Measurements from ENCODE around the gene RBM4B. TPM values are rescaled to one million over a fixed set of nuclear protein-coding genes. Genes with fewer than 3 reads are reported as not detected.
A peak's percentile ranks its signal among the peaks of the same experiment; 100 is the strongest.

The RBM4B gene
- total RNA-seq, 4 donors from 2014 or later, result 4.5 to 11.7 (median 6.5) TPM

DNA sequence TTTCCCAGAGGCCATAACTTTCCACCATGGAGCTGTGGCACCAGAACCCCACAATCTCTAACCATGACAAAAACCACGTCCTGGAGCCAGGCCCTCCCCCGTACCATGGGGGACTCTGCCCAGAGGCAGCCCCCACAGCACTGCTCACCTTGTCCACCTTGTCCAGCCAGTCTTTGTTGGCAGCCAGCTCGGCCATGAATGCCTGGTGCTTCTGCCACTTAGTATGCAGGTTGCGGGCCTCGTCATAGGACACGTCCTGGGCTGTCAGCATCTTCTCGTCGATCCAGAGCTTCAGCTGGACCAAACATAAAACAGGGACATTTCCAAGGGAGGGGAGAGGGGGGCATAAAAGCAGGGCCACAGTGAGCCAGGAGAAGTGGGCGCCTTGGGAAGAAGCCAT is 20.8 kb upstream of the RBM4B start:
- in situ Hi-C loops (cut with MboI; ENCODE audit: low sequenced_read_pairs in 4 of 4) (loop anchor here in 3 of 4 donors (10.0 to 25.0 kb wide), 2 partner anchors 136 to 286 kb away; partner anchors contain the start of gene NPAS4 (in 2 of the 3)), intact Hi-C loops (cut with DNase I; ENCODE audit: low total_unique reads) (no loop called here)
- TF ChIP-seq, protein P1, sequence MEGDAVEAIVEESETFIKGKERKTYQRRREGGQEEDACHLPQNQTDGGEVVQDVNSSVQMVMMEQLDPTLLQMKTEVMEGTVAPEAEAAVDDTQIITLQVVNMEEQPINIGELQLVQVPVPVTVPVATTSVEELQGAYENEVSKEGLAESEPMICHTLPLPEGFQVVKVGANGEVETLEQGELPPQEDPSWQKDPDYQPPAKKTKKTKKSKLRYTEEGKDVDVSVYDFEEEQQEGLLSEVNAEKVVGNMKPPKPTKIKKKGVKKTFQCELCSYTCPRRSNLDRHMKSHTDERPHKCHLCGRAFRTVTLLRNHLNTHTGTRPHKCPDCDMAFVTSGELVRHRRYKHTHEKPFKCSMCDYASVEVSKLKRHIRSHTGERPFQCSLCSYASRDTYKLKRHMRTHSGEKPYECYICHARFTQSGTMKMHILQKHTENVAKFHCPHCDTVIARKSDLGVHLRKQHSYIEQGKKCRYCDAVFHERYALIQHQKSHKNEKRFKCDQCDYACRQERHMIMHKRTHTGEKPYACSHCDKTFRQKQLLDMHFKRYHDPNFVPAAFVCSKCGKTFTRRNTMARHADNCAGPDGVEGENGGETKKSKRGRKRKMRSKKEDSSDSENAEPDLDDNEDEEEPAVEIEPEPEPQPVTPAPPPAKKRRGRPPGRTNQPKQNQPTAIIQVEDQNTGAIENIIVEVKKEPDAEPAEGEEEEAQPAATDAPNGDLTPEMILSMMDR (IDR thresholded peaks at IDR 0.05 in 4 of 5, conservative IDR thresholded peaks at IDR 0.05 in 1 of 5), result no peak
- TF ChIP-seq POLR2A (IDR thresholded peaks at IDR 0.05), result no peak
- no peak overlapping the region for H3K27ac ChIP-seq
- no peaks in the 10 kb centered on the region for H3K36me3 ChIP-seq
- peaks cover 0 to 7% of the 10 kb centered on the region in 2 donors for H3K4me1 ChIP-seq
- H3K9me3 ChIP-seq, result no peaks in the 10 kb centered on the region
- ATAC-seq (no peak), DNase-seq (no peak)
- no peaks in the 10 kb centered on the region for H3K27me3 ChIP-seq
- no peak overlapping the region for H3K4me3 ChIP-seq

GRCh38 chr11:66697988-66698387 is 20.3 kb upstream of the RBM4B start:
- in situ Hi-C loops (cut with MboI; ENCODE audit: low sequenced_read_pairs in 4 of 4), result loop anchor here in 3 of 4 donors (10.0 to 25.0 kb wide), 2 partner anchors 137 to 286 kb away; partner anchors contain the start of gene NPAS4 (in 2 of the 3)
- no peak for ATAC-seq

DNA sequence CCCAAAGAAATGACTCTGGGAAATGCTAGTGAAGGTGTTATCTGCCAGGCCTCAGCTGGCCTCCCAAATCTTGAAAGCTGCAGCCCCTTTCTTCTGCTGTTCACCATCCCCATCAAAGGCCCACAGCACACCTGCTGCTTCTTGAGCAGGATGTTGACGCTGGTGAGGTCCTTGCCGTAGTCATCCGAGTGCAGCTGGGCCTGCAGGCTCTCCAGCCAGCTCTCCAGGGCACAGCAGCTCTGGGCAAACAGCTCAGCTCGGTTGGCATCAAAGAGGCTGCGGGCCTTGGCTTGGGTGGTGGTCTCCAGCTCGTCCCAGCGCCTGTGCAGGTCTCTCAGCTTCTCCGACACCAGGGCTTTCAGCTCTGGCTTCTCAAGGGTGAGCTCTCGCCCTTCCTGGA is 18.5 kb upstream of the RBM4B start:
- no peak overlapping the region for H3K4me3 ChIP-seq
- in situ Hi-C loops (cut with MboI; ENCODE audit: low sequenced_read_pairs in 4 of 4) (loop anchor here in 3 of 4 donors (10.0 to 25.0 kb wide), 2 partner anchors 139 to 284 kb away; partner anchors contain the start of gene NPAS4 (in 2 of the 3)), intact Hi-C loops (cut with DNase I; ENCODE audit: low total_unique reads) (no loop called here)
- H3K36me3 ChIP-seq, result no peaks in the 10 kb centered on the region
- no peak overlapping the region for H3K27ac ChIP-seq
- TF ChIP-seq, protein P1 (IDR thresholded peaks at IDR 0.05 in 4 of 5, conservative IDR thresholded peaks at IDR 0.05 in 1 of 5), result no peak
- no peak for TF ChIP-seq POLR2A (IDR thresholded peaks at IDR 0.05)
- no peaks in the 10 kb centered on the region for H3K9me3 ChIP-seq
- peaks cover 0 to 7% of the 10 kb centered on the region in 2 donors for H3K4me1 ChIP-seq
- H3K27me3 ChIP-seq, result no peaks in the 10 kb centered on the region
- DNase-seq (no peak), ATAC-seq (no peak)

More at GRCh38 chr11:66697988-66698387, 20.3 kb upstream of the RBM4B start:
- Histone ChIP-seq H3K4me3 (no peak overlapping the region), H3K27ac (no peak overlapping the region), H3K9me3 (no peaks in the 10 kb centered on the region), H3K36me3 (no peaks in the 10 kb centered on the region), H3K27me3 (no peaks in the 10 kb centered on the region), H3K4me1 (peaks cover 0 to 7% of the 10 kb centered on the region in 2 donors)
- no peak for DNase-seq
- TF ChIP-seq, protein P1 (IDR thresholded peaks at IDR 0.05 in 4 of 5, conservative IDR thresholded peaks at IDR 0.05 in 1 of 5), result no peak
- TF ChIP-seq POLR2A (IDR thresholded peaks at IDR 0.05), result no peak
- intact Hi-C loops (cut with DNase I; ENCODE audit: low total_unique reads), result no loop called here

DNA sequence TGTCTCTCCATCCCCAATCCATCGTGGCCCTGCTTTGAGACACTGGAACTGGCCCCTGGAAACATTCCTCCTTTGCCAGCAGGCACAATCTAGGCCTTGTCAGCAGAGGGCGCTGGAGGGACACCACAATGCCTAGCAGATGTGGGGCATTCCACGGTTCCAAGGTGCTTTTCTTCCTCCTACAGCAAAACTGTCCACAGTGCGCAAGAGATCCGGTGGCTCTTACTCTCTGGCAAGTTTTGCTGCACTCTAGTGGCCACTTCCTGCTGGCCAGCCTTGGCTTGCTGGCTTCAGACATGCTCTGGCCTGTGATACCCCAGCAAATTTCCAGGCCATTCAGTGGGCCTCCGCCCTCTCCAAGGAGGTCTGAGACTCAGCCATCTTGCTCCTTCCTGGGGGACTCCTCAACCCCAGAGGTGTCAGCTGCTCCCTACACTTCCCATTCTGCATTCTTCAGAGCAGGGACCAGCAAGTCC is 17.1 kb upstream of the RBM4B start:
- DNase-seq, result peak; percentile 70 to 86
- ATAC-seq, result peak; percentile 89 to 93
- peaks cover 0 to 7% of the 10 kb centered on the region in 2 donors for H3K4me1 ChIP-seq
- no peaks in the 10 kb centered on the region for H3K27me3 ChIP-seq
- in situ Hi-C loops (cut with MboI; ENCODE audit: low sequenced_read_pairs in 4 of 4), result loop anchor here (5.0 to 25.0 kb wide), 3 partner anchors 138 to 282 kb away; partner anchors contain the start of gene NPAS4 (in 2 of the 4)
- no peaks in the 10 kb centered on the region for H3K36me3 ChIP-seq
- no peak overlapping the region for H3K27ac ChIP-seq
- intact Hi-C loops (cut with DNase I; ENCODE audit: low total_unique reads), result loop anchor here (1.0 kb wide), 2 partner anchors 140 to 189 kb away; no protein-coding TSS in a partner anchor
- H3K9me3 ChIP-seq, result no peaks in the 10 kb centered on the region
- H3K4me3 ChIP-seq, result no peak overlapping the region
- no peak for TF ChIP-seq POLR2A (IDR thresholded peaks at IDR 0.05)
- TF ChIP-seq, protein P1 (IDR thresholded peaks at IDR 0.05 in 4 of 5, conservative IDR thresholded peaks at IDR 0.05 in 1 of 5), result peak; percentile 86 to 96 (median 90)
